Measurements from ENCODE around the gene PHKB. TPM values are rescaled to one million over a fixed set of nuclear protein-coding genes. Genes with fewer than 3 reads are reported as not detected.

The PHKB gene
- polyA plus RNA-seq, 3 donors, result 49.8 to 53.1 (median 50.8) TPM

DNA sequence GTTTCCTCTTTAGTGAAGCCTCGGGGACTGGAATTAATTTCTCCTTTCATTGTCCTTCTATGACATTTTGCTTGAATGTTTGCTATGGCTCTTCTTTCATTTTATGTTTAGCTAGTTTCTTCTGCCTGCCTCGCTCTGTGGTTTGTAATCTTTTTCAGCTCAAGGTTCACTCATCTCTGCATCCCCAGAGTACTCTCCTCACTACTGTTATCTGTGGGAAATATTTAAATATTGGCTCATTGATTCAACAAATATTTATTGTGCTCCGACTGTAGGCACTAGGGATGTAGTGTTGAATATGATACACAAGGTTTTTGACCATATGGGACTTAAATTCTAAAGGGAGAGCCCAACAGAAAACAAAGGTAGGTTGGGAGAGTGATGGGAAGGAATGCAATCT is 195.9 kb downstream of the PHKB start:
- H3K36me3 Mint-ChIP-seq, result peaks cover 53 to 62% of the 10 kb centered on the region in 2 donors
- Histone ChIP-seq H3K27ac (ENCODE audit: low read depth in 1 of 2, low read length in 2 of 2) (no peak overlapping the region), H3K36me3 (replicated peaks in 1 of 2; ENCODE audit: control insufficient read depth in 1 of 2, insufficient read depth in 2 of 2, low read length in 2 of 2) (peaks cover 59 to 70% of the 10 kb centered on the region in 2 donors), H3K27me3 (ENCODE audit: control insufficient read depth in 2 of 2, insufficient read depth in 2 of 2, low read length in 2 of 2) (no peaks in the 10 kb centered on the region), H3K79me2 (ENCODE audit: insufficient read depth, low read length) (no peaks in the 10 kb centered on the region), H3K4me1 (ENCODE audit: control insufficient read depth in 1 of 2, insufficient read depth in 2 of 2, low read length in 2 of 2) (no peaks in the 10 kb centered on the region), H3K4me2 (replicated peaks; ENCODE audit: extremely low read depth, low read length, poor library complexity, severe bottlenecking) (no peak overlapping the region), H3K9me3 (replicated peaks in 1 of 2; ENCODE audit: control insufficient read depth in 1 of 2, insufficient read depth in 1 of 2, low read length in 2 of 2) (no peaks in the 10 kb centered on the region), H2AFZ (ENCODE audit: insufficient read depth, low read depth, low read length, poor library complexity, severe bottlenecking) (no peak overlapping the region), H4K20me1 (ENCODE audit: insufficient read depth, low read length) (no peaks in the 10 kb centered on the region), H3K4me3 (replicated peaks in 1 of 3; ENCODE audit: low read depth in 2 of 3, low read length in 3 of 3) (no peak overlapping the region), H3K9ac (ENCODE audit: insufficient read depth, low read length, poor library complexity, severe bottlenecking) (no peak overlapping the region)
- H3K27ac Mint-ChIP-seq, result no peak overlapping the region
- no peaks in the 10 kb centered on the region for H3K27me3 Mint-ChIP-seq (ENCODE audit: low read depth in 3 of 3)
- H3K4me1 Mint-ChIP-seq, result no peaks in the 10 kb centered on the region
- intact Hi-C loops (cut with micrococcal nuclease), result no loop called here
- peaks cover 0 to 5% (median 0%) of the 10 kb centered on the region in 7 donors for H3K9me3 Mint-ChIP-seq
- no peak for TF ChIP-seq CTCF (IDR thresholded peaks at IDR 0.05)
- DNase-seq, result no peak
- no peak overlapping the region for H3K4me3 Mint-ChIP-seq
- WGBS (ENCODE audit: insufficient coverage), result no CpG with 5 or more reads among the region's 3 CpGs

DNA sequence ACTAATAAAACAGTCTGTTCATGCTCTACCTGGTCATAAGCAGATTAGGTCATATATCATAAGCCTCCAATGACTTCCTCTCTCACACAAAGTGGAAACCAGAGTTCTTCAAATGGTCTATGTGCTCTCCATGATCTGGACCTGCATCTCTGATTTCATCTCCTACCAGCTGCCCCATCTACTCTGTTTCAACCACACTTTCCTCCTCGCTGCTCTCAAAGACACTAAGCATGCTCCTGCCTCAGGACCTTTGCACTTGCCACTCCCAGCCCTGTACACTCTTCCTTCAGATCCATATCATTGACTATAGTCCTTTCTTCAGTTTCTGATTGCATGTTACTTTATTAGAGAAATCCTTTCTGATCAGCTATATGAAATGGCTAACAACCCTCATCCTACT is 196.8 kb downstream of the PHKB start:
- Mint-ChIP-seq H3K27ac (no peak overlapping the region), H3K27me3 (ENCODE audit: low read depth in 3 of 3) (no peaks in the 10 kb centered on the region), H3K9me3 (peaks cover 0 to 5% (median 0%) of the 10 kb centered on the region in 7 donors), H3K4me3 (no peak overlapping the region), H3K36me3 (peaks cover 49 to 55% of the 10 kb centered on the region in 2 donors), H3K4me1 (no peaks in the 10 kb centered on the region)
- 100% methylated on average over 1 of the region's 1 CpG for WGBS (ENCODE audit: insufficient coverage)
- H3K9ac ChIP-seq (ENCODE audit: insufficient read depth, low read length, poor library complexity, severe bottlenecking), result no peak overlapping the region
- H3K36me3 ChIP-seq (replicated peaks in 1 of 2; ENCODE audit: control insufficient read depth in 1 of 2, insufficient read depth in 2 of 2, low read length in 2 of 2), result peaks cover 59 to 67% of the 10 kb centered on the region in 2 donors
- H3K79me2 ChIP-seq (ENCODE audit: insufficient read depth, low read length), result no peaks in the 10 kb centered on the region
- no peak overlapping the region for H2AFZ ChIP-seq (ENCODE audit: insufficient read depth, low read depth, low read length, poor library complexity, severe bottlenecking)
- H3K4me1 ChIP-seq (ENCODE audit: control insufficient read depth in 1 of 2, insufficient read depth in 2 of 2, low read length in 2 of 2), result no peaks in the 10 kb centered on the region
- H3K27me3 ChIP-seq (ENCODE audit: control insufficient read depth in 2 of 2, insufficient read depth in 2 of 2, low read length in 2 of 2), result no peaks in the 10 kb centered on the region
- no peak overlapping the region for H3K4me2 ChIP-seq (replicated peaks; ENCODE audit: extremely low read depth, low read length, poor library complexity, severe bottlenecking)
- no peaks in the 10 kb centered on the region for H3K9me3 ChIP-seq (replicated peaks in 1 of 2; ENCODE audit: control insufficient read depth in 1 of 2, insufficient read depth in 1 of 2, low read length in 2 of 2)
- no peak for TF ChIP-seq CTCF (IDR thresholded peaks at IDR 0.05)
- H3K27ac ChIP-seq (ENCODE audit: low read depth in 1 of 2, low read length in 2 of 2), result no peak overlapping the region
- DNase-seq, result no peak
- H3K4me3 ChIP-seq (replicated peaks in 1 of 3; ENCODE audit: low read depth in 2 of 3, low read length in 3 of 3), result no peak overlapping the region
- H4K20me1 ChIP-seq (ENCODE audit: insufficient read depth, low read length), result no peaks in the 10 kb centered on the region
- intact Hi-C loops (cut with micrococcal nuclease), result no loop called here

Data from CD14-positive monocyte (primary cell).